Activated T-cell treated with anti-CD3 and anti-CD28 coated beads, Interleukin-2, amount 50 U/mL, for 24 hours (primary cell): ENCODE results near the gene SMDT1.
"Not testable (repeated sequence)": the region's sequence is repeated elsewhere in the genome, so short reads cannot be mapped to it uniquely, and the experiment has no call there.

ENCODE experiments used
- DNase-seq: peaks from one replicate; pipeline ENCODE4 v3.0.0-alpha.2; 2020
- H3K27ac Mint-ChIP-seq: 2 replicates; pipeline ENCODE4 v1.8.0; 2020; ENCODE audit warnings: mild to moderate bottlenecking, mixed read lengths
- H3K27me3 Mint-ChIP-seq: 2 replicates; pipeline ENCODE4 v1.8.0; 2020; ENCODE audit warnings: mixed read lengths
- H3K36me3 Mint-ChIP-seq: 2 replicates; pipeline ENCODE4 v1.8.0; 2020; ENCODE audit warnings: low read depth, mixed read lengths
- H3K4me1 Mint-ChIP-seq: 2 replicates; pipeline ENCODE4 v1.8.0; 2020; ENCODE audit warnings: low read depth, mixed read lengths
- H3K4me3 Mint-ChIP-seq: 2 replicates; pipeline ENCODE4 v1.8.0; 2020; ENCODE audit warnings: mild to moderate bottlenecking, moderate library complexity, mixed read lengths
- H3K9me3 Mint-ChIP-seq: 2 replicates; pipeline ENCODE4 v1.8.0; 2020; ENCODE audit warnings: mixed read lengths

The SMDT1 gene

DNA sequence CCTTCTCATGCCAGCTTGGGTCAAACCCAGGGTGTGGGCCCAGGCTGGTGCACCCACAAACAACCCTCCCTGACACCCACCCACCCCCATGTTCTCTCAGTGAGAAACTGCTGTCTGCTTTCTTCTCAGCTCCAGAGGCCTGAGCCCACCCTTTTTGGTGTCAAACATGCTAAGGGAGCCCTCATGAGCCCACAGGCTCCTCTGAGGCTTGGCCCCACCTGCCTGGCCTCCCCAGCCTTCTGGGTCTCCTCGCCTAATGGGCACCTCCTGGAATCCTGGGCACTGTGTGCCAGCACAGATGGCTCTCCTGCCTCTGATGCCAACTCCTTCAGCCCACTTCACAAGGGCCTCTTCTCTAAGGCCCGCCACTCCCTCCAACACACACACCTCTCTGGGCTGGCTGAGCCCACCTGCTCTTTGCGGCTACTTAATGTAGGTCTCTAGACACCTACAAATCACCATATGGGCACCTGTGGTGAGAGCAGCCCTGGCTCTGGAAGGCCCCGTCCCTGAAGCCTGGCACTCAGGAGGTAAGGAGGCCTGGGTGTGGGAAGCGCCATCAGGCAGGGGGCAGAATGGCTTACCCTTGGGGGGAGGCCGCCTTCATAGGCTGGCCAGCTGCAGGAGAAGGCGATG is 13.3 kb upstream of the SMDT1 start:
- no peaks in the 10 kb centered on the region for H3K9me3 Mint-ChIP-seq
- no peak for DNase-seq
- H3K27ac Mint-ChIP-seq: peak overlapping the region; percentile 22
- no peaks in the 10 kb centered on the region for H3K27me3 Mint-ChIP-seq
- peaks cover 18% of the 10 kb centered on the region for H3K4me1 Mint-ChIP-seq
- peaks cover 68% of the 10 kb centered on the region for H3K36me3 Mint-ChIP-seq
- H3K4me3 Mint-ChIP-seq: no peak overlapping the region

DNA sequence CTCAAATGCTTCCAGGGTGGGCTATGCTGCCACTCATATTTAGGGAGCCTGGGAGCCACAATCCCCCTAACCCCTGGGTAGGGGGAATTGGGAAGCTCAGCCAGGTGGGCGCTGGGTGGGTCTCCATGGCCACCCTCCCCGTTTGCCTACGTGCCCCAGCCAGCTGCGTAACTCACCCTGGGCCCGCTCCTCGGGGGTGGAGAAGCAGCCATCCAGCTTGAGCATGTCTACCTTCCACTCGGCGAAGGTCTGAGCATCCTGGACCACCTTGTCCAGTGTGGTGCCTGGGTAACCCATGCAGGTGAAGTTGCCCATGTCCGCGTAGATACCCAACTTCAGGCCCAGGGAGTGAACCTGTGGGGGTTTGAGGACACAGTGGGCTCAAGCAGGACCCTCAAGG is 12.6 kb upstream of the SMDT1 start:
- H3K27me3 Mint-ChIP-seq: no peaks in the 10 kb centered on the region
- DNase-seq: no peak
- no peak overlapping the region for H3K27ac Mint-ChIP-seq
- no peak overlapping the region for H3K4me3 Mint-ChIP-seq
- peaks cover 63% of the 10 kb centered on the region for H3K36me3 Mint-ChIP-seq
- H3K9me3 Mint-ChIP-seq: no peaks in the 10 kb centered on the region
- H3K4me1 Mint-ChIP-seq: peaks cover 25% of the 10 kb centered on the region

DNA sequence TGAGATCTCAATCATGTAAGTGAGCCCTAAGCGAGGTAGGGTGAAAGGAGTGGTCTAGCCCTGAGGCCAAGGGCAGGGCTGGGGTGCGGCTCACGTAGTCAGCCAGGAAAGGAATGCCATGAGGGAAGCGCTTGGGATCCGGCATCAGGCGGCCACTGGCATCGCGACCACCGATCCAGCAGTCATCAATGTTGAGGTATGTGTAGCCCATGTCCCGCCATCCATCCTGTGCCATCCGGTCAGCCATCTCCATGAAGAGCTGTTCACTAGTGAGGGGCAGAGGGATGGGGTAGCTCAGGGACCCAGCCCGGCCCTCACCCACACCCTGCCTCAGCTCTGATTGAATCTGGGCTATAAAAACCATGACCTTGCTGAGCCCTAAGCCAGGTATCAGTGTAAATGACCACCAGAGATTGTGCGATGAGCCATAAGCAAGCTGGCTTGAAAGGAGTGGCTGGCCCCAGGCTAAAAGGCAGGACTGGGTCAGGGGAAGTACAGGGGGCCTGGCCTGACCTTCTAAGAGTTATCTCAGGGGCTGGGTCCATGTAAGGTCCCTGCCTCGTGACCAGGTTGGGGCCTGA is 11.7 kb upstream of the SMDT1 start:
- Mint-ChIP-seq H3K4me1 (peaks cover 28% of the 10 kb centered on the region), H3K36me3 (peaks cover 54% of the 10 kb centered on the region), H3K4me3 (no peak overlapping the region), H3K27me3 (no peaks in the 10 kb centered on the region), H3K27ac (no peak overlapping the region), H3K9me3 (no peaks in the 10 kb centered on the region)
- DNase-seq: no peak

- H3K27ac Mint-ChIP-seq: no peak overlapping the region
- DNase-seq: no peak
- H3K27me3 Mint-ChIP-seq: no peaks in the 10 kb centered on the region
- H3K4me3 Mint-ChIP-seq: no peak overlapping the region
- H3K4me1 Mint-ChIP-seq: peaks cover 32% of the 10 kb centered on the region
- H3K36me3 Mint-ChIP-seq: peaks cover 49% of the 10 kb centered on the region
- no peaks in the 10 kb centered on the region for H3K9me3 Mint-ChIP-seq
These were observed 11.2 kb upstream of the SMDT1 start for GRCh38 chr22:42068291-42068690.

- H3K27me3 Mint-ChIP-seq: no peaks in the 10 kb centered on the region
- H3K36me3 Mint-ChIP-seq: peaks cover 39% of the 10 kb centered on the region
- no peak for DNase-seq
- H3K4me3 Mint-ChIP-seq: peak overlapping the region; percentile 85
- H3K4me1 Mint-ChIP-seq: peaks cover 39% of the 10 kb centered on the region
- no peaks in the 10 kb centered on the region for H3K9me3 Mint-ChIP-seq
- peak overlapping the region; percentile 90 for H3K27ac Mint-ChIP-seq
These were observed 9.5 kb upstream of the SMDT1 start for GRCh38 chr22:42069801-42070516.

- Mint-ChIP-seq H3K4me1 (peaks cover 45% of the 10 kb centered on the region), H3K4me3 (peak within 1 kb of the TSS; percentile 85), H3K27ac (peak within 1 kb of the TSS; percentile 90), H3K9me3 (no peaks in the 10 kb centered on the region), H3K27me3 (no peaks in the 10 kb centered on the region), H3K36me3 (peaks cover 31% of the 10 kb centered on the region)
- DNase-seq: peak; percentile 90
These were observed 8.7 kb upstream of the SMDT1 start, which contains the start of gene NAGA for GRCh38 chr22:42070517-42071422. Gene NAGA (minus strand): TSS chr22:42070812. CDS start chr22:42070297, 515 bp downstream.

DNA sequence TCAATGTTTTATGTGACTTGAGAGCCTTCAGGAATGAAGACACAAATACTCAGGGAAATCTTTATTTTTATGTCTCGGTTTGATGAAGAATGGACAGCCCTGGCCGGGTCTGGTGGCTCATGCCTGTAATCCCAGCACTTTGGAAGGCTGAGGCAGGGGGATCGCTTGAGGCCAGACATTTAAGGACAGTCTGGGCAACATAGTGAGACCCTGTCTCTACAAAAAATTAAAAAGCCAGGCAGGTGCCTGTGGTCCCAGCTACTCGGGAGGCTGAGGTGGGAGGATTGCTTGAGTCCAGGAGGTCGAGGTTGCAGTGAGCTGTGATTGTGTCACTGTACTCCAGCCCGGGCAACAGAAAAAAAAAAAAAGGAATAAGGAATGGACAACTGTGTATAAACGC is 8.0 kb upstream of the SMDT1 start:
- not testable (repeated sequence) for H3K27me3 Mint-ChIP-seq, H3K9me3 Mint-ChIP-seq, DNase-seq
- peak overlapping the region; percentile 90 for H3K27ac Mint-ChIP-seq
- H3K4me3 Mint-ChIP-seq: peak overlapping the region; percentile 85
- H3K4me1 Mint-ChIP-seq: peaks cover 45% of the 10 kb centered on the region
- peaks cover 26% of the 10 kb centered on the region for H3K36me3 Mint-ChIP-seq

- Mint-ChIP-seq H3K36me3 (peaks cover 13% of the 10 kb centered on the region), H3K9me3 (no peaks in the 10 kb centered on the region)
- no peak for DNase-seq
These were observed 6.7 kb upstream of the SMDT1 start for GRCh38 chr22:42072606-42073330.

GRCh38 chr22:42073621-42074041 is 5.9 kb upstream of the SMDT1 start:
- Mint-ChIP-seq H3K9me3 (no peaks in the 10 kb centered on the region), H3K4me1 (peaks cover 47% of the 10 kb centered on the region), H3K4me3 (peak overlapping the region; percentile 67), H3K27me3 (no peaks in the 10 kb centered on the region), H3K36me3 (peaks cover 6% of the 10 kb centered on the region), H3K27ac (peak overlapping the region; percentile 82)
- DNase-seq: no peak

More at GRCh38 chr22:42072606-42073330, 6.7 kb upstream of the SMDT1 start:
- Mint-ChIP-seq H3K4me3 (peak overlapping the region; percentile 67), H3K4me1 (peaks cover 45% of the 10 kb centered on the region), H3K27ac (no peak overlapping the region), H3K27me3 (no peaks in the 10 kb centered on the region)

- Mint-ChIP-seq H3K9me3 (no peaks in the 10 kb centered on the region), H3K27me3 (no peaks in the 10 kb centered on the region)
These were observed 5.2 kb upstream of the SMDT1 start, which contains the start of gene PHETA2 for GRCh38 chr22:42074132-42074811. Gene PHETA2 (plus strand): TSS chr22:42074248. CDS start chr22:42077294, 3,046 bp downstream.

DNA sequence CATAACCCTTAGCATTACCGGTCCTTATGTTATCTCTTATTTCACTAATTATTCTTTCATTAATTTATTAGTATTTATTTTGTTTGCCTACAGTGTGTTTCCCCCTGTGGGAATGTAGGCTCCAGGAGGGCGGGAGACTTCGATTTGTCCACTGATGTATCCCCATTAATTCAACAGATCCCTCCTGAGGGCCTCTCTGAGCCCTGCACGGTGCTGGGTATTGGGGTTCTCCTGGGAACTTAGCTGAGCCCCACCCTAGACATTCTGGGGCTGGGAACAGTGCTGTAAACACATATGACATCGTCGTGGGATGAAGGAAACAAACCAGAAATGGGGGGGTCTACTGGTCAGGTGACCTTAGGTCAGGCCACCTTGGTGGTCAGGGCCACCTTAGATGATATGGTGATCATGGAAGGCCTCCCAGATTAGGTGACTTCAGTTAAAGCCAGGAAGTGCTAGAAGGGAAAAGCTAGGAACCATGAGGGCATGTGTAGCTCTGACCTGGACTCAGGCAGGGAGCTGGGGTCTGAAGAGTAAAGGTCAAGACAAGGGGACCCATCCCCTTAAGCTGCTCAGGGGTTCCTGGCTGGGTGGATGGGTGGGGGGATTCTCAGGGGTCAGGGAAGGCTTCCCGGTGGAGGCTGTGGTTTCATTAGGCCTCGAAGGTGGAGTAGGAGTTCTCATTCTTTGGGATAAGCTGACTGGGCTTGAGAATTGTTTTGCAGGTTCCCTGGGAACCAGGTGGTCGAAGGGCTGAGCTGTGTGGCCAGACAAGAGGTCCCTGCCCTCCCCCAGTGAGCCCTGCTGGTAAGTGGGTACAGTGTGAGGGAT is 4.4 kb upstream of the SMDT1 start:
- no peak for DNase-seq
- H3K4me3 Mint-ChIP-seq: peak overlapping the region; percentile 38
- H3K27ac Mint-ChIP-seq: peak overlapping the region; percentile 76
- peaks cover 8% of the 10 kb centered on the region for H3K36me3 Mint-ChIP-seq
- H3K9me3 Mint-ChIP-seq: no peaks in the 10 kb centered on the region
- peaks cover 47% of the 10 kb centered on the region for H3K4me1 Mint-ChIP-seq
- H3K27me3 Mint-ChIP-seq: no peaks in the 10 kb centered on the region

More at GRCh38 chr22:42074132-42074811, 5.2 kb upstream of the SMDT1 start, which contains the start of gene PHETA2:
- Mint-ChIP-seq H3K27ac (peak within 1 kb of the TSS; percentile 82), H3K4me3 (peak within 1 kb of the TSS; percentile 67), H3K36me3 (peaks cover 4% of the 10 kb centered on the region), H3K4me1 (peaks cover 50% of the 10 kb centered on the region)
- DNase-seq: peak; percentile 75

DNA sequence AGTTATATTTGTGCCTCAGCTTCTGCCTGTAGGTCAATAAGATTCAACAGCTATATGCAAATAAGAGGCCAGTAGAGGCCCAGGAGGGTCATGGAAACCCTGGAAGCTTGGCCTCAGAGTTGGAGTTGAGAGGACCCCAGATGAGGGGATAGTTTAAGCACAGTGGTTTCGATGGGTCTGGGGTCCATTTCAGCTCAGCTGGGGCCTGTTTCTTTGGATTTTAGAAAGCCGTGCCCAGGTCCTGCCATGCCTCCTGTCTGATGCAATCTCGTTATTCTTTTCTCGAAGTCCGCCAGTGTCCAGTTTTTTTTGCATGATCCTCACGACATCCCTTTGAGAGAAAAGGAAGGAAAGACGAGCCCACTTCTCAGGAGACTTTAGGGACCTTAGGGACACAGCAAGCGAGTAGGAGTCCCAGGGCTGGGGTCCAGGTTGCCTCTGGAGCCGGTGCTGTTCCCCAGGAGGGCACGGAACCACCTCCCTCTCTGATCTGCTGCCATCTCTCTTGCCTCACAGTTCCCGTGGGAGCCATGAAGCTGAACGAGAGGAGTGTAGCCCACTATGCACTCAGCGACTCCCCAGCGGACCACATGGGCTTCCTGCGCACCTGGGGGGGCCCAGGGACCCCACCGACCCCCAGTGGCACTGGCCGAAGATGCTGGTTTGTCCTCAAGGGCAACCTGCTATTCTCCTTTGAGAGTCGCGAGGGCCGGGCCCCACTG is 2.6 kb upstream of the SMDT1 start:
- Mint-ChIP-seq H3K4me1 (peaks cover 46% of the 10 kb centered on the region), H3K4me3 (no peak overlapping the region)
- peak; percentile 25 for DNase-seq

More for the DNA sequence above, 2.6 kb upstream of the SMDT1 start:
- H3K27ac Mint-ChIP-seq: no peak overlapping the region
- peaks cover 15% of the 10 kb centered on the region for H3K36me3 Mint-ChIP-seq
- no peaks in the 10 kb centered on the region for H3K9me3 Mint-ChIP-seq
- no peaks in the 10 kb centered on the region for H3K27me3 Mint-ChIP-seq
